OCI-LY1 (cell line): Measurements from ENCODE around the gene RSF1.

Source experiments
- H2AFZ ChIP-seq: fragments of 200-600 bp; sonication (generic), shearing (Covaris generic); 2 replicates; pipeline ENCODE4 v1.6.0; 2014; ENCODE audit warnings: antibody characterized with exemption, mild to moderate bottlenecking, low read length
- H3F3A ChIP-seq: fragments of 200-600 bp; sonication (generic), shearing (Covaris generic); 2 replicates; pipeline ENCODE4 v1.6.0; 2014; ENCODE audit warnings: mild to moderate bottlenecking, antibody characterized with exemption, low read length, moderate library complexity; ENCODE audit not compliant: insufficient read depth
- H3K27ac ChIP-seq: fragments of 200-600 bp; sonication (generic); 2 replicates; pipeline ENCODE4 v1.5.1; 2014; ENCODE audit warnings: low read length, mixed run types, mild to moderate bottlenecking, low read depth; ENCODE audit not compliant: poor library complexity, severe bottlenecking
- H3K27me3 ChIP-seq: fragments of 200-600 bp; sonication (generic); 2 replicates; pipeline ENCODE4 v1.6.0; 2014; ENCODE audit warnings: antibody characterized with exemption, mild to moderate bottlenecking, low read length, moderate library complexity; ENCODE audit not compliant: insufficient read depth
- H3K36me3 ChIP-seq: fragments of 200-600 bp; sonication (generic); 2 replicates; pipeline ENCODE4 v1.6.1; 2014; ENCODE audit warnings: mild to moderate bottlenecking, antibody characterized with exemption, low read length, moderate library complexity, mixed read lengths; ENCODE audit not compliant: insufficient read depth
- H3K4me1 ChIP-seq: fragments of 200-600 bp; sonication (generic); 2 replicates; pipeline ENCODE4 v1.5.1; 2014; ENCODE audit warnings: mild to moderate bottlenecking, low read length, moderate library complexity; ENCODE audit not compliant: insufficient read depth, severe bottlenecking
- H3K4me2 ChIP-seq: fragments of 200-600 bp; sonication (generic), shearing (Covaris generic); 2 replicates; pipeline ENCODE4 v1.6.1; 2014; ENCODE audit warnings: low read length
- H3K4me3 ChIP-seq: fragments of 200-600 bp; sonication (generic); 2 replicates; pipeline ENCODE4 v1.5.1; 2014; ENCODE audit warnings: low read length, low read depth, mild to moderate bottlenecking, mixed read lengths; ENCODE audit not compliant: poor library complexity, severe bottlenecking
- H3K79me2 ChIP-seq: fragments of 200-600 bp; shearing (Covaris generic); 2 replicates; pipeline ENCODE4 v1.6.1; 2016; ENCODE audit warnings: mixed run types, low read length, mixed read lengths; ENCODE audit not compliant: insufficient read depth
- H3K9ac ChIP-seq: fragments of 200-600 bp; sonication (generic), shearing (Covaris generic); 2 replicates; pipeline ENCODE4 v1.6.1; 2014; ENCODE audit warnings: mild to moderate bottlenecking, low read length, mixed read lengths
- H3K9me2 ChIP-seq: fragments of 200-600 bp; sonication (generic), shearing (Covaris generic); 2 replicates; pipeline ENCODE4 v1.6.1; 2014; ENCODE audit warnings: low read depth, mild to moderate bottlenecking, low read length, mixed read lengths
- H3K9me3 ChIP-seq: fragments of 200-600 bp; shearing (Covaris generic); 2 replicates; pipeline ENCODE4 v1.6.1; 2014; ENCODE audit warnings: low read length, mixed read lengths
- H4K20me1 ChIP-seq: fragments of 200-600 bp; sonication (generic), shearing (Covaris generic); 2 replicates; pipeline ENCODE4 v1.6.0; 2016; ENCODE audit warnings: mild to moderate bottlenecking, low read length; ENCODE audit not compliant: insufficient read depth
- EZH2 ChIP-seq: fragments of 200-600 bp; sonication (generic), shearing (Covaris generic); IDR thresholded peaks from 2 replicates; pipeline ENCODE4 v1.8.0; 2017; ENCODE audit warnings: borderline replicate concordance, mixed run types, mild to moderate bottlenecking, antibody characterized with exemption, low read length, moderate library complexity, mixed read lengths
- TF ChIP-seq, protein P1 (sequence below): fragments of 200-600 bp; sonication (generic), shearing (Covaris generic); IDR thresholded peaks from 2 replicates; pipeline ENCODE4 v1.5.1; 2017; ENCODE audit warnings: mild to moderate bottlenecking, antibody characterized with exemption, low read length, moderate library complexity, mixed read lengths

The RSF1 gene

DNA sequence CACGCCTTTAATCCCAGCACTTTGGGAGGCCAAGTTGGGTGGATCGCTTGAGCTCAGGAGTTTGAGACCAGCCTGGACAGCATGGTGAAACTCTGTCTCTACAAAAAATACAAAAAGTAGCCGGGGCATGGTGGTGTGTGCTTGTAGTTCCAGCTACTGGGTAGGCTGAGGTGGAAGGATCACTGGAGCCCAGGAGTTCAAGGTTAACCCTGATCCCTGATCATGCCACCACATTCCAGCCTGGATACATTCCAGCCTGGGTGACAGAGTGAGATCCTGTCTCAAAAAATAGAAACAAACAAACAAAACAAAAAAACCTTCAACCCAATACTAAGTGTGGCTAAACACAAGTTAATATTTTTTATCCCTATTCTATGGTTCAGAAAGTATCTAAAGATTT is 116.5 kb downstream of the RSF1 start:
- no peak overlapping the region for H3K4me2 ChIP-seq
- TF ChIP-seq, protein P1, sequence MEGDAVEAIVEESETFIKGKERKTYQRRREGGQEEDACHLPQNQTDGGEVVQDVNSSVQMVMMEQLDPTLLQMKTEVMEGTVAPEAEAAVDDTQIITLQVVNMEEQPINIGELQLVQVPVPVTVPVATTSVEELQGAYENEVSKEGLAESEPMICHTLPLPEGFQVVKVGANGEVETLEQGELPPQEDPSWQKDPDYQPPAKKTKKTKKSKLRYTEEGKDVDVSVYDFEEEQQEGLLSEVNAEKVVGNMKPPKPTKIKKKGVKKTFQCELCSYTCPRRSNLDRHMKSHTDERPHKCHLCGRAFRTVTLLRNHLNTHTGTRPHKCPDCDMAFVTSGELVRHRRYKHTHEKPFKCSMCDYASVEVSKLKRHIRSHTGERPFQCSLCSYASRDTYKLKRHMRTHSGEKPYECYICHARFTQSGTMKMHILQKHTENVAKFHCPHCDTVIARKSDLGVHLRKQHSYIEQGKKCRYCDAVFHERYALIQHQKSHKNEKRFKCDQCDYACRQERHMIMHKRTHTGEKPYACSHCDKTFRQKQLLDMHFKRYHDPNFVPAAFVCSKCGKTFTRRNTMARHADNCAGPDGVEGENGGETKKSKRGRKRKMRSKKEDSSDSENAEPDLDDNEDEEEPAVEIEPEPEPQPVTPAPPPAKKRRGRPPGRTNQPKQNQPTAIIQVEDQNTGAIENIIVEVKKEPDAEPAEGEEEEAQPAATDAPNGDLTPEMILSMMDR, result no peak
- H3K27me3 ChIP-seq, result no peaks in the 10 kb centered on the region
- no peaks in the 10 kb centered on the region for H3K9me3 ChIP-seq
- H3K36me3 ChIP-seq, result peaks cover 27% of the 10 kb centered on the region
- H2AFZ ChIP-seq, result no peak overlapping the region
- H3F3A ChIP-seq, result no peaks in the 10 kb centered on the region
- no peak overlapping the region for H3K4me3 ChIP-seq
- H3K9ac ChIP-seq, result no peak overlapping the region
- no peaks in the 10 kb centered on the region for H4K20me1 ChIP-seq
- no peak overlapping the region for H3K27ac ChIP-seq
- H3K4me1 ChIP-seq, result no peaks in the 10 kb centered on the region
- H3K79me2 ChIP-seq, result no peaks in the 10 kb centered on the region
- H3K9me2 ChIP-seq, result no peaks in the 10 kb centered on the region

DNA sequence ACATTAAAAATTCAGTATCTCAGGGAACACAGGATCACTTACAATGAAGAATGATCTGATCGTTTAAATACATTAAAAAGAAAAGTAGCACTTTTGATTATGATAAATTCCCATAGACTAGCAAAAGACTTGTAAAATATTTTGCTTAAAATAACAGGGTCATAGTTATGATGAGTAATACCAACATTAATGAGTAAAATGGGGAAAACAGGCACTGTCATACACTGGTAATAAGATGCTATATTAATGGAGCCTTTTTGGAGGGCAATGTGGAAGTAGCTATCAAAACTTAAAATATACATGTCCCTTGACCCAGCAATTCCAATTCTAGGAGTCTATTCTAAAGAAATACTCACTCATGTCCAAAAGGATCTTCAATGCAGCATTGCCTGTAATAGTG is 121.1 kb downstream of the RSF1 start:
- no peaks in the 10 kb centered on the region for H3K79me2 ChIP-seq
- H3F3A ChIP-seq, result no peaks in the 10 kb centered on the region
- no peak for TF ChIP-seq EZH2
- TF ChIP-seq, protein P1, result no peak
- peaks cover 56% of the 10 kb centered on the region for H3K36me3 ChIP-seq
- no peaks in the 10 kb centered on the region for H3K27me3 ChIP-seq
- no peak overlapping the region for H3K4me3 ChIP-seq
- H3K4me1 ChIP-seq, result no peaks in the 10 kb centered on the region
- no peak overlapping the region for H3K9ac ChIP-seq
- H3K9me2 ChIP-seq, result no peaks in the 10 kb centered on the region
- H3K9me3 ChIP-seq, result no peaks in the 10 kb centered on the region
- H3K4me2 ChIP-seq, result no peak overlapping the region
- no peak overlapping the region for H3K27ac ChIP-seq
- no peak overlapping the region for H2AFZ ChIP-seq
- H4K20me1 ChIP-seq, result no peaks in the 10 kb centered on the region

DNA sequence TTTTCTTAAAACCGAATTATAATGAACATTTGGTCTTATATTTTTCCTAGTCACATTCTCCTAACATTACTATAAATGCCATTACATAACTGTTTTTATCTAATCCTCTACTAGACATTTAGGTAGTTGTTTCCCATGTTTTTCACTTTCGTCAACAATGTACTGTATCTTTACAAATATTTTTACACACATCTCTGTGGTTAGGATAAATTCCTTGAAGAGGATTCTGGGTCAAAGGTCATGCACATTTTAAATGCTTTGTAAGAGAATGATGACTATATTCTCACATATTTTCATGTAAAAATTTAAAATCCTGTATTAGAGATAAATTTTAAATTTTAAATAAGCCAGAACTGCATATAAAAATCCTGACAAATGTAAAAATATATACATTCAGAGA is 121.6 kb downstream of the RSF1 start:
- H3K4me2 ChIP-seq, result no peak overlapping the region
- H3K9me3 ChIP-seq, result no peaks in the 10 kb centered on the region
- H3K27me3 ChIP-seq, result no peaks in the 10 kb centered on the region
- H3K4me3 ChIP-seq, result no peak overlapping the region
- TF ChIP-seq EZH2, result no peak
- TF ChIP-seq, protein P1, result no peak
- H3K9me2 ChIP-seq, result no peaks in the 10 kb centered on the region
- H4K20me1 ChIP-seq, result no peaks in the 10 kb centered on the region
- no peak overlapping the region for H2AFZ ChIP-seq
- H3K27ac ChIP-seq, result no peak overlapping the region
- H3F3A ChIP-seq, result no peaks in the 10 kb centered on the region
- no peaks in the 10 kb centered on the region for H3K79me2 ChIP-seq
- H3K9ac ChIP-seq, result no peak overlapping the region
- no peaks in the 10 kb centered on the region for H3K4me1 ChIP-seq
- H3K36me3 ChIP-seq, result peaks cover 53% of the 10 kb centered on the region
